ENCODE data around the gene OR52E8.

The OR52E8 gene

DNA sequence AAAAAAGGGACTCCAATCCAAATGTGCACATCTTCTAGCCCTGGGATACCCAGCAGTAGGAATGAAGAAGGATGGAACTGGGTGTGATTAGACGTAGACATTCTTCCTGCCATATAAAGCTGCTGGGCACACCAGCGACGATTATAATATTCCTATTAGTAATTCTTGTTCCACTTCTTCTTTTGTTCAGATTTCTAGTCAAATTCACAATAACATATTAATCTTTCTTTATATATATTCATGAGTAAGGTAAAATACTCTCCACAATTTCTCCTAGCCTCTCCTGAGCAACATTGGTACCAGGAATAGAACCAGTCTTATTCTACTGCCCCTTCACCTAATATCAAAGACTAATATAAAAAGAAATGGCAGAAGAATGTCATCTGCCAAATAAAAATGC lies at the start of gene OR52E8:
Gene OR52E8 (minus strand): TSS at position 101 of the 400 bp plus-strand sequence. CDS start 0 bp downstream, at position 101.
- DNase-seq: no peak

DNA sequence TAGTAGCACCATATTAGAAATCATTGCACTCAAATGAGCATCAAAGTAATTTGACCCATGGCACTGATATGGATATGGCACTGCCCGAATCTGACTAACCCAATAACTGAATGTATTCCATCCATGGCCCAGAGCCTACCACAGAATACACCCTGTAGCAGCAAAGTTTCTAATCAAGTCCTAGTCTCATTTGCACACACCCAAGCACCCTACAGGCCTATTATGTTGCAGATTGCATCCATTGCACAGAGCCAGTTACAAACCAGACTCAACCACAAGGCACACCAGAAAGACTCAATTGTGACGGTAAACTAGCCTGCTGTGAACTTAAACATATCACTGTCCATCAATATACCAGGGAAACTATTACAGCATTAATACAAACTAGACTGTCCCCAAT lies 42.0 kb upstream of the OR52E8 start:
- no peak for DNase-seq

DNA sequence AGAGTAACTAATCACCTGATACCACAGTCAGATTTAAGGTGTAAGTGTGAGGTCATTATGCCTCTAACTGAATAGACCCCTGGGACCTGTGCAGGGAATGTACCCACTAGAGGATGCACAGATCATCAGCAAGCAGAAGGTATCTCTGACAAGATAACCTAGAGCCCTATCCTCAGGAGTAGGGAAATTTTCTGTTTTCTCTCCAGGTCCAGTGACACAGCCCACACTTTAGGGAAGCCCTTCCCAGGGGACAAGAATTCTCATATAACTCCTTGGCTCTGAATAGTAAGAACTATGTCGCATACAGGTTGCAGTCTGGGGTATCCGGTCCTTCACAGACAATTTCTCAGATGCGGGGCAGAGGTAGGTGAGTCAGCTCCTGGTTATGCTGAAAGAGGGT lies 35.4 kb upstream of the OR52E8 start, which contains the start of gene OR52E5:
Gene OR52E5 (plus strand): TSS at position 301 of the 400 bp plus-strand sequence. CDS start 7,569 bp downstream, outside the sequence.
- no peak for DNase-seq

DNA sequence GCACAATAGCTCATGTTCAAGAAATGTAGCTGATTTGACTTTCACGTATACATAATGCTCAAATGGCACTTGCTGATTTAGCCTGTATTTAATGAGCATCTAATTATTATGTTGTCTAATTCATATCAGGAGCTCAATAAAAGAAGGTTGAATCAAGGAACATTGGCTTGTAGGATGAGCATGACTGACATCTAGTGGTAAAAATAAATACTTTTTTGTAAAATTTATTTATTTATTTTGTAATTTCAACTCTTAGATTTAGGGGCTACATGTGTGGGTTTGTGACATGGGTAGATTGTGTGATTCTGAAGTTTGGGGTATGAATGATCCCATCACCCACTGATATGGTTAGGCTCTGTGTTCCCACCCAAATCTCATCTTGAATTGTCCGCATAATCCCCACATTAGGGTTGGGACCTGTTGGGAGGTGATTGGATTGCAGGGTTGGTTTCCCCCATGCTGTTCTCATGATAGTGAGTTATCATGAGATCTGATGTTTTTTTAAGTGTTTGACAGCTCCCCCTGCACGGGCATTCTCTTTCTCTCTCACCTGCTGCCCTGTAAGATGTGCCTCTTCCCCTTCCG lies 33.8 kb upstream of the OR52E8 start:
- DNase-seq: no peak

DNA sequence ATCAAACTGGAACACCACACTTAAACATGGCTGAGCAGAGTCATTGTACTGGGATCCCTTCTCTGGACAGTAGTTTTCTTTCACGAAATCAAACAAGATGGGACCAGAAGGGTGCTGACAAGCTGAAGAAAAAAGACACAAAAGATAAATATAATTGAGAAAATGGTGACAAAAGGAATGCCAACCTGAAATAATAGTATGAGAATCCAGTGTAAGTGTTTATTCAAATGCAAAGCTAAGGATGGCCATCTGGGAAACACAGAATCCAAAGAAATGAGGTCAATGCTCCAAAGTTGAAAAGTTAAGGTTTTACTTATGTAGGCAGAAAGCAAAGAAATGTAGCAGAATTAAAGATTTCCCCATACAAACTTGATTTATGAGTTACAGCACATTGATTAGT lies 30.2 kb upstream of the OR52E8 start:
- no peak for DNase-seq

DNA sequence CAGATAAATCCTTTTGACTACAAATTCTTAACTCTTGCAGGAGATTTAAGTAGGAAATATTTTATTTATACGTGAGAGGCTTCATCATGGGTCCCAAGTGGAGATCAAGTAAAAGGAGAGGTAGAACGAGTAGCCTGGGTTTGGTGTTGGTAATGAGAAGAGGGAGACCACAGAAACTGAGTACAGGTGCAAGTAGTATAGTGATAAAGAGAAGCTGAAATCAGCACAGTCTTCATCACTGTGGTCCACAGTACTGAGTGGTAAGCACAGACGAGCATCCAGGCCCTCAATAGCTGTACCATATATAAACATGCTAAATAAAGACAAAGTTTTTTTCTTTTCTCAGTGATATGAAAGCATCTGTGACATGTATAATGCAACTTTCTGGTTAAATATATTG lies 29.7 kb upstream of the OR52E8 start:
- no peak for DNase-seq

DNA sequence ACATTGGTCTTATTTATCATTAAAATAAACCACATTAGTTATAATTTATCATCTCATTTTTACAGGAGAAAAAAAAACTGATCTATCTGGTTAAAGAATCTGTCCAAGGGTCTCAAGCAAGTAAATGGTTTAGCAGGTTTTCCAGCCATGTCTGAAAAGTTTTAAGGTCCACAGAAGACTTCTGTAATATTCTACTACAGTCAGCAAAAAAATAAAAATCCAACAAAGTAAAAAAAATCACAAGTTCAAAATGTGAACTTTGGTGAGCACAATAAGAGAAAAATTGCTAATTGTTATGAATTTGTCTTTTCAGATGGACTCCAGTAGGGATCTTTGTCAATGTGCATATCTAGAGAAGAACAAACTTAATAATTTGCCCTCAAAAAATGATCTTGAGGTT lies 24.3 kb upstream of the OR52E8 start:
- no peak for DNase-seq

DNA sequence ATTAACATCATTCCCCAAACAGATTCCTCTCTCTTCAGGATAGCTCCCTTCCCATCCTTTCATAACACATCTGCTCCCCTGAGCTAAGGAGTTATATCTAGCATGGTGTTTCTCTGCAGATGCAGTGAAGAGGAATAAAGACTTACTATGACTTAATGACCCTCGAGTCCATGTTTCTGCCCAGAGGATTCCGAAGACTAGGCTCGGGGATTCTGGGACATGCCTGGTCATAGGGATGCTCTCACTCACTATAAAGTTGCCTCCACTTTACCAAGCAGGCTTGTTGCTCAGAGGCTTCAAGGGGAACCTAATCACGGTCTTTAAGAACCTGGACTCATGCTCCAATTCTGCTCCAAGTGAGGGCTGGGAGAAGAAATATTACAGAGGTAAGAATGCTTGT lies 22.8 kb upstream of the OR52E8 start, which contains the start of gene OR52E4:
Gene OR52E4 (plus strand): TSS at position 301 of the 400 bp plus-strand sequence. CDS start 3,664 bp downstream, outside the sequence.
- DNase-seq: no peak

DNA sequence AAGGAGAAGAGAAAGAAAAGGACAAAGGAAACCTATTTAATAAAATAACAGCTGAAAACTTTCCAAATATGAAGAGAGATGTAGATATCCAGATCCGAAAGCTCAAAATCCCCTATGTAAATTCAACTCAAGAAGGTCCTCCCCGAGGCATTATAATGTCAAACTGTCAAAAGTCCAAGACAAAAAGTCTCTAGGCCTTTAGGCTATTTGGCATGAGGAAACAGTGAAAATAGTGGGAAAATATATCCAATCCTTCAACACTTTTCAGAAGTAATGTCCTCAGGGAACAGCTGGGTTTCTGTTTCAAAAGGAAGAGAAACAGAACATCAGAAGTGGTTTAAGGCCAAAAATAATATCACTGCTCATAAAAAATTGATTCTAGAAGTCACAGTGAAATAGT lies 21.1 kb upstream of the OR52E8 start:
- no peak for DNase-seq

DNA sequence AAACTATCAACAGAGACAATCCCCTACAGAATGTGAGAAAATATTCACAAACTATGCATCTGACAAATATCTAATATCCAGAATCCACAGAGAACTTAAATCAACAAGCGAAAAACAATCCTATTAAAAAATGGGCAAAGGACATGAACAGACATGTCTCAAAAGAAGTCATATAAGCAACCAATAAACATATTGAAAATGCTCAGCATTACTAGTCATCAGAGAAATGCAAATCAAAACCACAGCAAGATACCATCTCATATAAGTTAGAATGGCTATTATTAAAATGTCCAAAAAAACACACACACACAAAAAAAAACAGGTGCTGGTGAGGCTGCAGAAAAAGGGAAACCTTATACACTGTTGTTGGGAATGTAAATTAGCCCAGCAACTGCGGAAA lies 8.3 kb upstream of the OR52E8 start:
- DNase-seq: no peak

DNA sequence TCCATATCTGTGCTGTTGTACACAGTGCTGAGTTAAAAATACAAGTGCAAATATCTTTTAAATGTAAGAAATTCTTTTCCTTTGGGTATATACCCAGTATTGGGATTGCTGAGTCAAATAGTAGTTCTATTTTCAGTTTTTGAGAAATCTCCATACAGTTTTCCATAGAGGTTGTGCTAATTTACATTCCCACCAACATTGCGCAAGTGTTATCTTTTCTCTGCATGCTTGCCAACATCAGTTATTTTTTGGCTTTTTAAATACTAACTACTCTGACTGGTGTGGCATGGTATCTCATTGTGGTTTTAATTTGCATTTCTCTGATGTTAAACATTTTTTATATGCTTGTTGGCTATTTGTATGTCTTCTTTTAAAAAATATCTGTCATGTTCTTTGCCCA lies 6.5 kb downstream of the OR52E8 start:
- no peak for DNase-seq

DNA sequence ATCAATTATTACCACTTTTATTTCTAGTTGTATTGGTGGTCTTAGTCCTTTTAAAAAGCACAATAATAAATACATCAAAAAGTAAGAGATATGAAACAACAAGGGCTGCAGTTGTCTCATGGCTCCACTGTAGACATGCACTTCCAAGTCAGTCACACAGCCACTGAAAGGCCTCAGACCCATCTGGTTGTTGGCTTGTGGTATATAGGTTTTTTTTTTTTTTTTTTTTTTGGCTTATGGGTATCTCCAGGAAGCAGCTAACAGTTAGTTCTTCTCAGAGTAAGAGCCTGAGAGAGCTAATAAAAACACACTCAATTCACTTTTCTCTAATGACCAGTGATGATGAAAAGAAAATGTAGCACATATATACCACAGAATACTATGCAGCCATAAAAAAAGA lies 9.8 kb downstream of the OR52E8 start:
- DNase-seq: no peak

DNA sequence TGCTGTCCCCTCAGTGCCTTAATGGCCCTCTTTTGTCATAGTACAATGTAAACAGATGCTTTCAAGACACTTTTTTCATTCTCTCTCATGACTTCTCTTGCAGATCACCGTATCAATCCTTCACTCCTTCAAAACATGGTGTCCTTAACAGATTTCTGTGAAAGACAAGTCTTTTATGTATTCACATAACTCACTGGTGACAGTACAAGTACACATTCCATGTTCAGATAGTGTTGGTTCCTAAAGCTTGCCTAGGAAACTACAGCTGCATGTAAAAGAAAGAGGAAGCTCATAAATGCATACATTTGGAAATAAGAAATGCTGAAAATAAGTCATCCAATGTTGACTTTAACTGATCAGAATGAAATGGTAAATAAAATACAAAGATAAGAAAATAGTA lies 10.8 kb downstream of the OR52E8 start:
- DNase-seq: no peak

DNA sequence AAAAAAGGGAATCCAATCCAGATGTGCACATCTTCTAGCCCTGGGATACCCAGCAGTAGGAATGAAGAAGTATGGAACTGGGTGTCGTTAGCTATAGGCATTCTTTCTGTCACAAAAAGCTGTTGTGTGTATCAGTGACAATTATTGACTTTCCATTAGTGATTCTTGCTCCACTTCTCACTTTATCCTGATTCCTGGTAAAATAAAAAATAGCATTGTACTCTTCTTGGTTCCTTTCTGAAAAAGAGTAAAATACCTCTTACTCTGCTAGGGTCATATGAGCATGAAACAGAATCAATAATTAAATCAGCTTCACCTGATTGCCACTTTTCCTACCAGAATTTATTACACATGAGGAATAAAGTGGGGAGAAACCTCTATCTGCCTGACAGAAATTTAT lies 15.7 kb downstream of the OR52E8 start, which contains the start of gene OR52E6:
Gene OR52E6 (minus strand): TSS at position 101 of the 400 bp plus-strand sequence. CDS start 0 bp downstream, at position 101.
- no peak for DNase-seq

DNA sequence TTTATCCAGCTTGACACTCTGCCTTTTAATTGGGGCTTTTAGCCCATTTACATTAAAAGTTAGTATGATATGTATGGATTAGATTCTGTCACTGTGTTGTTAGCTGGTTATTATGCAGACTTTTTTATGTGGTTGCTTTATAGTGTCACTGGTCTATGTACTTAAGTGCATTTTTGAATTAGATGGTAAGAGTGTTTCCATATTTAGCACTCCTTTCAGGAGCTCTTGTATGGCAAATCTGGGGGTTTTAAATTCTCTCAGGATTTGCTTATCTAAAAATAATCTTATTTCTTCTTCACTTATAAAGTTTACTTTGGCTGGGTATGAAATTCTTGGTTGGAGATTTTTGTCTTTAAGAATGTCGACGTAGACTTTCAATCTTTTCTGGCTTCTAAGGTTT lies 19.8 kb downstream of the OR52E8 start:
- DNase-seq: no peak

DNA sequence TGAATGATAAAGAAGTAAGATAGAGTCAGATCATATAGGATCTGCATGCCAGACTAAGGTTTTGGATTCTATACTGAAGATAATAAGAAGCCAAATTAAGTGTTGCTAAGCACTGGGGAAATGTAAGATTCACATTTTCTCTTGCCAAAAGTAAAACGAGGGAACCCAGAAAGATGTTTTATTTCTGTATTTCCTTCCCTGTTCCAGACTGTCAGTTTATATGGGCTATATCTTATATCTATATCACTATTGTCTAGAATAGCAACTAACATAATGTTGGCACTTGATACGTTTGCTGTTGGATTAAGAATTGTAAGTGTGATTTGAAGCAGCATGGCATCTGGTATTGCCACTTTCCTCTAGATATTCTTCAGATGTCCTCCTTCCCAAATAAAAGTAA lies 24.0 kb downstream of the OR52E8 start:
- no peak for DNase-seq

DNA sequence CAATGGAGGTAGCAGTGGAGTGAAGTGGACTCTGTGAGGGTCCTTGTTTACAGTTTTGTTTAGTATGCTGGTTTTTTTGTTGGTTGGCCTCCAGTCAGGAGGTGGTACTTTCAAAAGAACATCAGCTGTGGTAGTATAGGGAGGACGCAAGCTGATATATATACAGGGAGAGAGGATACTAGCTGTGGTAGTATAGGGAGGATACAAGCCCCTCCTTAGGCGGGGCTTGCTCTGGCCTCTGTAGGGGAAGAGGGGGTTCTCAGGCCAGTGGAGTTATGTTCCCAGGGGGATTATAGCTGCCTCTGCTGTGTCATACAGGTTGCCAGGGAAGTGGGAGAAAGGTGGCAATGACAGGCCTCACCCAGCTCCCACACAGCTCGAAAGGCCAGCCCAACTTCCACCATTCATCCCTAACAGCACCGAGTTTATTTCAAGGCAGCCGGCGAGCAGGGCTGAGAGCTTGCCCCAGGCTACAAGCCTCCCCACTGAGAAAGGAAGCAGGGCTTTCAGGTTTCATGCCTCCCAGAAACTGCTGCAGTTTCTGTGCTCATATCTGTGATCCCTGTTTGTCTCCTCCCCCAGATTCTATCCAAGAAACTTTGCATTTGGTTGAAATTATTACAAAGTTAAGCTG lies 26.2 kb downstream of the OR52E8 start:
- no peak for DNase-seq

DNA sequence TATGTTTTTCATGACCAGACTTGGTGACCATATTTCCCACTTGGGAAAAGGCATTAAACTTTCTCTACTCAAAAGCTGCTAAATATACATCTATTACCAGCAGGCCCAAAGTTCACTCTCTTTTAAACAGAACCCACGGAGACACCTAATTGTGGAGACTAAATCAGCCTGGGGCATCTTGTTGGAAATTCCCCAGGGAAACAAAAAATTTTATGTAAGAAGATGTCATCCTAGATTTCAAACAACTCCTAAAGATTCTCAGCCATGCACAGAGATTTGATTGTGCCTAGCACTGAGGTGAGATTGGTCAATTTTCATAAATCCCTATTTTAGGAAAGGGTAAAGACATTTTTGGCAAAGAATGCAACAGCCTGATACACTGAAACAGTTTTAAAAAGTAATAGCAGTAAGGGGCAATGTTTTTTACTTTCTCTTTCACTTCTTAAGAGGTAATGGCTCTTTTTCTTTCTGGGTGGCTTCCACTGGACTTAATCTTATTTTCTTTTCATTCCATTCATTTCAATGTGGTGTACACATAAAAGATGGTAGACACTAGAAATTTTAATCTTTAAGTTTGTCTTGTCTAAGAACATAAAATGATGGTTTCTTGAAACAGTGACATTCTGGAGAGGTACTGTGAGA lies 39.1 kb downstream of the OR52E8 start:
- no peak for DNase-seq

DNA sequence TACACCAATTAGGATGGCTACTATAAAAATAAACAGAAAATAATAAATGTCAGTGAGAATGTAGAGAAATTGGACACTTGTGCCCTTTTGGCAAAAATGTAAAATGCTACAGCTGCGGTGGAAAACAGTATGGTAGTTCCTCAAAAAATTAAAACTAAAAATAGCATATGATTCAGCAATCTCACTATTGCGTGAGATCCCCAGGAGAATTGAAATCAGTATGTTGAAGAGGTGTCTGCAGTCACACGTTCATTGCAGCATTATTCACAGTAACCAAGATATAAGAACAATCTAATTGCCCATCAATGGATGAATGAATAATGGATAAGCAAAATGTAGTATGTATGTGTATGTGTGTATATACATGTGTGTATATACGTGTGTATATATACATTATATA lies 42.0 kb downstream of the OR52E8 start:
- DNase-seq: no peak

DNA sequence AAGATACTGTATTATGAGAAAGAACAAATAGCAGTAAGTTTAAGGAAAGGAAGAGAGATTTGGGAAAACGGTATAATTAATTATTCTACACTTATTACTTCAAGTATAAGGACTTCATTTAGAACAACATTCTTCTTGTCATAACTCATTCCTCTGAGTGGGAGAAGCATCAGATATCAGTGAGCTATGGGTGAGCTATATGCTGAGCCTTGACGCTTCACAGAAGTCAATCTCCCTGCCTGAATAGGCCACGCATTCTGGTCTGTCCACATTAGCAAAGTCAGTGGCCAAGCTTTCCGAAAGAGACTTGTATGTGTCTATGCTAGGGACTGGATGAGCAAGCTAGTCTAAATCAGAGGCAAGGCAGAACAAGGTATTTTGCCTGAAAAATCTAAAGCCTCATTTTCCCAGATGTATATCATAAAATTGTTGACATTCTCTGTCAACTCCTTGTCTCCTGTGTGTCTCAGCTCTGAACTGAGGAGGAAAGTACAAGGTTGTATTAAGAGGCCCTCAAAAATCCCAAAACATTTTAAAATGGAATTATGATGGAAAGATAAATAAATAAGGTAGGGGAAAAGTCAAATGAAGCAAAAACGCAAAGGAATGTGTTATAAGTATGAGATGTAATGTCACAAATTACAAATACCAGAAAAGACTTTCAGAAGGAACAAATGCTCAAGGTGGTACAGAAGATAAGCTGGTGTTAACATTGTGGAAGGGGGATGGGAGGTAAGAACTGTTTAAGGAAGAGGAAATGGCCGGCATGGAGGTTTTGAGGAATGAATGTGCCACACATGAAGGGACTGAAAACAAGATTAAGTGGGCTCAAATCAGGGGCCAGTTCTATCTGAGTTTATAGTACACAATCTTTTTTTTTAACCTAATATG lies 47.3 kb downstream of the OR52E8 start:
- DNase-seq: no peak

DNA sequence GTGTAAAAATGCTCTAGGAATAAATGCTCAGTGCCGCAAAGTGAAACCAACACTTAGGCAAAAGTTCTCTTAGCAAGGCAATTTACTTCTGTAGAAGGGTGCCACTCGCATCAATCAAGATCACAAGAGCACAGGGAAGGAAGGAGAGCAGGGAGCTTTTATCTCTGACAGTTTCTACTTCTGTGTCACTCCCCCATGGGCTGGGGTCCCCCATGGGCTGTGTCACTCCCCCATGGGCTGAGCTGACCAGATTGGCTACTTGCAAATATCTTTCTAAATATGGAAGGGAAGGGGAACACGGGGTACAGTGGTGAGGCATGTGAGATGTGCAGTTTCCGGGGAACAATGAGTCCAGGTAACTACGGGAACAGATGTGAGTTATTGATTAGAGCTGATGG lies 48.4 kb downstream of the OR52E8 start:
- DNase-seq: no peak

DNA sequence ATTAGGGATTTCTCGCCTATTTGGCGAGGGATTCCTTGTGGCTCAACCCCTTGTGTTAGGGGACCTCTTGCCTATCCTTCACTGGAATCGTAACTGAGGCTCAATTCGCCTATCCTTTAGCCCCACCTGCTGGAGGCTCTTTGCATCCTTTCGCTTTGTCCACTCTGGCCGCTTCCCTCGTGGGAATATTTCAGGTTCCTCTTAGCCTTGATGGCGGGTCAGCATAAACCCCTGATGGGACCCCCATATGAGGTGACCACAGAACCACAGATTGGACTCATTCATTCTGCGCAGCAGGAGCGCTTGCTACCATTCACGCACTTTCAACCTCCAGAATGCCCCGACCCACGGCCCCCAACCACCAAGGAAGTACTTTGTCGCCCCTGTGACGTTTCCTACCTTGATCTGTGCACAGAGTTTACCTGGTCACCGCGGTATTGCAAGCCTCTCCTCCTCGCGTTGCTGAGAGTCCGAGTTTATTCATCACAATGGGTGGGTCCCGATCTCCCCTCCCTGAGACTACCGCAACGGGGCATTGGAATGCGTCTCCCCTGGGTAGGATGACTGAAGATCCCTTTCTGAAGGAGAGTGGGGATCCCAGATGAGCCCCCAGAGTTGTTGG lies 48.9 kb downstream of the OR52E8 start, which contains the start of gene OR52N2:
Gene OR52N2 (plus strand): TSS at position 425 of the 622 bp plus-strand sequence. CDS start 11,412 bp downstream, outside the sequence.
- DNase-seq: no peak

DNA sequence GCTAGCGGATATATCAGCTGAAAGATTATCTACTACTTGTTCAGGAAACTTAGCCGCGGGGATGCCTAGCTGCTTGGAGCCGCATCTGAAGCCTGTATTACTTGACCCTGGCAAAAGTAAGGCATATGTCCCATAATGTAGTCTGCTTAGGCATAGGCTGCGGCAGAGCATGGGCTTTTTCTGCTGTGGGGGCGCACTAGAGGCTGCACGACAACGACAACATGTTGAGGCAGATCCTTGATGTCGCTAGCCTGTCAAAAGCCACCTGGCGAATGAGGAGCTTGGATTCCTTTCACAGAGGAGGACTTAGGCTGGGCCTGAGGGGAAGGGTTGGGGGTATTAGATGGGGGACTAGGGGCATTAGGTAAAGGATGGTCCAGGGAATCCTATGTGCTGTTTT lies 49.9 kb downstream of the OR52E8 start:
- no peak for DNase-seq

All from 8988T (cell line).